Hematopoietic multipotent progenitor cell treated with erythropoietin and hydrocortisone succinate and interleukin-3 and kit ligand, for 6 days (in vitro differentiated cells): ENCODE measurements around the gene MSRB1.

Experiments
- DNase-seq: peaks from one replicate; pipeline ENCODE4 v3.0.0-alpha.2; 2015

Gene MSRB1

GRCh38 chr16:1895949-1896675 lies 46.9 kb downstream of the MSRB1 start:
- no peak for DNase-seq

GRCh38 chr16:1895068-1895467 lies 47.9 kb downstream of the MSRB1 start:
- no peak for DNase-seq

- no peak for DNase-seq
These were observed 52.3 kb downstream of the MSRB1 start for GRCh38 chr16:1890708-1891050.

DNA sequence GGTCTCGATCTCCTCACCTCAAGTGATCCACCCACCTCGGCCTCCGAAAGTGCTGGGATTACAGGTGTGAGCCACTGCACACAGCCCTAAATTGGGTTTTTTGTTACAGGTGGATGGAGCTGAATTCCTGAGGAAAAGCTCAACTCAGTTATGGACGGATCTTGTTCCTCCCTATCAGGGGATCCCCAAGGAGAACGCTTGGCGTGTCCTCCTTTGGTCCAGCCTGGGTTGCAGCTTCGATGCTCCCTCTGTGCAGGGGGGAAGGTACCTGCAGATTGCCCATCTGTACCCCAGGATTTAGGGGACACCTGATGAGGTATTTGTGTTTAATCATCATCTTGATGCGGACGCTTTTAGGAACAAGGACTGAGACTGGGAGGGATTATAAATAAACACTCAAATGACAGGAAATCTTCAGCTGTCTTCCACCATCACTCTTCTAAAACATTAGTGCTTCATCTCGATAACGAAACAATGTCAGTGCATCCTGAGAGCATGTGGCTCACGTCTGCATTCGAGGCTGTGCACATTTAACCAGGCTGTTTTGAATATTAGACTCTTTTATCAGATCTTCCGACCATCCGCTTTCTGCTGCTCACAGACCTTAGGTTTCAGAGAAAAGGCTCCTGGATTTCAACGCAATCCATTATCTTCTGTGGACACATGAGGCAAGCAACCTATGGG lies 52.8 kb downstream of the MSRB1 start:
- DNase-seq: no peak
